Choroid plexus epithelial cell (primary cell): Measurements from ENCODE around the gene HELB.
"Not testable (repeated sequence)": the region's sequence is repeated elsewhere in the genome, so short reads cannot be mapped to it uniquely, and the experiment has no call there.

Experiments
- DNase-seq: peaks from one replicate; pipeline ENCODE4 v3.0.0-alpha.2; 2010; ENCODE audit warnings: low read depth
- H3K4me3 ChIP-seq: 2 replicates; pipeline ENCODE4 v1.5.1; 2011; ENCODE audit warnings: low read depth, mild to moderate bottlenecking, control low read depth, low read length, moderate library complexity
- CTCF ChIP-seq: conservative IDR thresholded peaks from 2 replicates; pipeline ENCODE4 v1.5.1; 2011; ENCODE audit warnings: low read depth, mild to moderate bottlenecking, control low read depth, inconsistent platforms, low read length, moderate library complexity

The HELB gene

DNA sequence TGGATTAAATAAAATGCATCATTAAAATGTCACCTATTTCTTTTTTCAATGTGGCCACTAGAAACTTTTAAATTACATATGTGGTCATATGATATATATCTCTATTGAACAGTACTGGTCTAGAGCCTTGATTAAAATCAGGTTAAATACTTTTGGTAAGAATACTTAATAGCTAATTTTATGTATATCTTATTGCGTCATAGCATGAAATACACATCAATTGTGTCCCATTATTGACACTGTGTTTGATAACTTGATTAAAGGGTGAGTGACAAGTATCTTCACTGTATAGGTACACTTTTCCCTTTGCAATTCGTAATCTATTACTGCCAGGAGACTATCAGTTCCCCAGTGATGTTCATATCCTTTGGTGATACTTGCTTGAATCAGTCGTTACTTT is 4.4 kb upstream of the HELB start:
- H3K4me3 ChIP-seq: no peak overlapping the region
- DNase-seq: no peak
- no peak for TF ChIP-seq CTCF

GRCh38 chr12:66302827-66303169 is 505 bp downstream of the HELB start:
- peak overlapping the region; percentile 72 for H3K4me3 ChIP-seq
- no peak for DNase-seq
- no peak for TF ChIP-seq CTCF

DNA sequence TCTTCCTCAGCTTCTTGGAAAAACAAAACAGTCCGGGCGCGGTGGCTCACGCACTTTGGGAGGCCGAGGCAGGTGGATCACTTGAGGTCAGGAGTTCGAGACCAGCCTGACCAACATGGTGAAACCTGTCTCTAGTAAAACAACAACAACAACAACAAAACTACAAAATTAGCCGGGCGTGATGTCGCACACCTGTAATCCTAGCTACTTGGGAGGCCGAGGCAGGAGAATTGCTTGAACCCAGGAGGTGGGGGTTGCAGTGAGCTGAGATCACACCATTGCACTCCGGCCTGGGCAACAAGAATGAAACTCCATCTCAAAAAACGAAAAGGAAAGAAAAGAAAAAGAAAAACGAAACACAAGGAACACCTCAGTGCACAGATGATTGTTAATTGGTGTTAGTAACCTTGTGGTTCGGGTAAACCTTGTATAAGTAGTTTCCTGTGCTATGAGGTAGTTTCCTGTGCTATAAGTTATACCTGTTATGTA is 1.1 kb downstream of the HELB start:
- DNase-seq: not testable (repeated sequence)

DNA sequence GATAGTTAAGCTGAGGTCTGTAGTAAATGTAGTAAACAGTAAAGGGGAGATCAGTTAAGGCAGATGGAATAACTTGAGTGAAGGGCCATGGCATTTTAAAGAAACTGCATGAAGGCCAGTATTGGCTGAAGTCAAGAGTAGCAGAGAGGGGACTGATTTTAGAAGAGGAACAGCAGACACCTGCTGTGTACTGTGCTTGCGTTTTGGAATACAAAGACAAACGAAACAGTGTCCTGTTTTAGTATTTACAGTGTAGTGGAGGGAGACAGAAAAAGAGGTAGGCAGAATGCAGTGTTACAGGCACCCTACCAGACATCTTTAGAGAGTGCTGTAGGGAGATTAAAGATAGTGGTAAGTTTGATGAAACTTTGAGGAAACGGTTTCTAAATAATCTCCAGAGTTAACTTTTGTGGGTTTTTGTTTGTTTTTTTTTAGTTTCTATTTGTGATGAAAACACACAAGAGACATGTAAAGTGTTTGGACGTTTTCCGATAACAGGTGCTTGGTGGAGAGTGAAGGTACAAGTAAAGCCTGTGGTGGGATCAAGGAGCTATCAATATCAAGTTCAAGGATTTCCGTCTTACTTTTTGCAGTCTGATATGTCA is 2.1 kb downstream of the HELB start:
- H3K4me3 ChIP-seq: no peak overlapping the region
- TF ChIP-seq CTCF: no peak
- DNase-seq: no peak

More for the DNA sequence above, 1.1 kb downstream of the HELB start:
- H3K4me3 ChIP-seq: not testable (repeated sequence)

DNA sequence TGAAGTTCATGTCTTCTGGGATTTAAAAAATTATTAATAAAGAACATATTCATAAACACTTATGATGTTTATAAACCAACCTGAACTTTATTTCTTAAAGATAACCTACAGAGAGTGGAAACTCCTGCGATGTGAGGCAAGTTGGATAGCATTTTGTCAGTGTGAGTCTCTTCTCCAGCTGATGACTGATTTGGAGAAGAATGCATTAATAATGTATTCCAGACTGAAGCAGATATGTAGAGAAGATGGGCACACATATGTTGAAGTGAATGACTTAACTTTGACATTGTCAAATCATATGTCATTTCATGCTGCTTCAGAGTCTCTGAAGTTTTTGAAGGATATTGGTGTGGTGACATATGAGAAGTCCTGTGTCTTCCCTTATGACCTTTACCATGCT is 7.3 kb downstream of the HELB start:
- no peak for TF ChIP-seq CTCF
- no peak overlapping the region for H3K4me3 ChIP-seq
- no peak for DNase-seq

DNA sequence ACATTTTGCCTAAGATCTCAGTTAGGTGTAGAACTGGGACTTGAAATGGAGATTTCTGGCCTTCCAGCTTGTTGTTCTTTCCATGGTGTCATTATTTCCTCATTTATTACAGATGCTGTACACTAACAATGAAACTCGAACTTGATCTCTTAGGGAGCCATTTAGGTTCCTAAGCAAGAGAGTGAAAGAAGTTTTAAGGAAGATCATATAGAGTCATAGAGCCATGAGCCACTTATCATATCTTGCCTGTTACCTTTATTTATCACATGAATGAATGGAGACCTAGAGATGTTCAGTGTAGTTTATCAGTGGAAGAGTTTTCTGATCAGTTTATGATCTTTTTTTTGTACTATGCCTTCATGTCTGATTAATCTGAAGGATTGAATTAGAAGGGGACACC is 9.9 kb downstream of the HELB start:
- no peak for DNase-seq
- H3K4me3 ChIP-seq: no peak overlapping the region
- TF ChIP-seq CTCF: no peak

DNA sequence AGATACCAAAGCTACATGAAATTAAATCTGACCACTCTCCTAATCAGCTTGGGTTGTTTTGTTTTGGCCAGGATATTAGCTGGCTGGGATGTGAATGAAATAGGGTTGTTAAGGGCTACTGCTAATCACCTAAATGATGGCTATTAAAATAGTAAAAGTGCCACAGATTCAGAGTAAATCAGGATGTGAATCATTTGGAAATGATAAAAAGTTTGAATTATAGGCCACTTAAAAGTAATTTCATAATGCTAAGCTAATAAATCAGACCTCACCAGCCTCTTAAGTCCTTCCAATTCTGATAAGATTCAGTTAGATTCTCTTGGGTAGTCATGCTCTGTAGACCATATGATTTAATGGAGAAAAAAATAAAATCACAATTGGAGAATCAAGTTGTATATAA is 12.0 kb downstream of the HELB start:
- H3K4me3 ChIP-seq: no peak overlapping the region
- DNase-seq: no peak
- TF ChIP-seq CTCF: no peak
